CD4-positive, alpha-beta T cell treated with Interleukin-4 for 4 hours (primary cell): Measurements from ENCODE around the gene MYO1D.

Experiments
- DNase-seq: peaks from one replicate; pipeline ENCODE4 v3.0.0-alpha.2; 2020

The MYO1D gene

DNA sequence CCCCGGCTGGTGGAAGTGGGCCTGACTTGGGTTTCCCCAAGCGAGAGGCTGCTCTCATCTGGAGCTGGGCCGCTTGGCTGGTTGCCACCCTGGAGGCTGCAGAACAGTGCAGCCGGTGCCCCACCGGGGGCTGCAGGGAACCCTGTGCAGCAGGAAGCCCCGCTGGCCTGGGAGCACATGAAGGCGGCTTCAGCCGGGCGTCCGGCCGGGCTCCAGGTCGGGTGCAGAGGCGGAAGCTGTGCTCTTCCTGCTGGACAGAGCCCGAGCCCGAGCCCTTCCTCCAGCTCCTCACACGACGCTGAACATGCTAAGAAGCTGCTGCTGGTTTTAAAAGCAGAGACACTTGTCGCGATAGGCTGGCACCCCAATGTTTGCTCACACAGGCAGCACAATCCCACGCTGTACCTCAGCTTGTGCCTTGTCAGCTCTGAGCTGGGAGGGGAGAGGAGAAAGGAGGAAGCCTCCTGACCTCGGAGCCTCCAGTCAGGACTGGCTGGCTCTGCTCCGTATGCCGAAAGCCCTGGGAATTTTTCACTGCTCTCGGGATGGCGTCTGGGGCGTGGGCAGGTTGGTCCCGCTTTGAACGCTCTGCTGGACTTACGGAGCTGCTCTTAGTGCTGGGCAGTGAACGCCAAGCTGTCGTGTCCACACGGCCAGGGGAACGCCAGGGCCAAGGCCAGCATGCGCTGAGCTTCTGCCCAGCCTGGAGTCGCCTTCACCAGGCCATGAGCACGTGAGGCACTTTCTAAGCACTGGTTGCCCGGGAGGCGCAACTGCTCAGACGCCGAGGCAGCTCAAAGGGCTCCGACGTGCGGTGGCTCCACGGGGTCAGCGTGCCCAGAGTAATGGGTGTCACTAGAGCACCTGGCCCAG lies 381.3 kb downstream of the MYO1D start:
- DNase-seq, result no peak

DNA sequence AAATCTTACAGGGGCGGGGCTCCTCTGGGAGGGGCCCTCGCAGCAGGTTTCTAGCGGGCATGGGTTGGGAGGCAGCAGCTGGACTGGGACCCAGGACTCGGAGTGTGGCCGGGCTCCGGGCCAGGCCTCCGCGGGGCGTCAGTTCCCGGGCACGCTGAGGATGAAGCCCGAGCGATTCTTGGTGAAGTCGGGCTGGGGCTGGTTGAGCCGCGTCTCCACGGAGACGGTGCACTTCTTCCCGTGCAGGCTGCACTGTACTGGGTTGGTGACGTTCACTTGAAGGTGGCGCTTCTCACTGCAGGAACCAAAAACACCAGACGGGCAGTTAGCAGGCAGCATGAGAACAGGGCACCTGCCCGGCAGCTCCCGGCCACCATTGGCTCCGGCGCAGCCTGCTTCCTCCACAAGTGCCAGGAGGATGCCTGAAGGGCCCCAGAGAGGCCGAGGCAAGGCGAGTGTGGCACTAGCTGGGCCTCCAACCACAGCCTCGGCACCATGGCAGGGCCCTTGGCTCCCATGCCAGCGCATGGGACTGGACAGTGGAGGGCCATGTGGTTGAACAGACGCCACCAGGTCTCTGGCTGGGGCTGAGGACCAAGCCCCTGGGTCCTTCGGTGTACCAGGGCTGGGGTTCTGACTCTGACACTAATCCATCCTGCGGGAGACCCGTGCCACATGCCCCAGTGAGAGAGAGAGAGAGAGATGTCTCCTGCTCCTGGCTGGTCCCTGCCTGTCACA lies 382.1 kb downstream of the MYO1D start:
- DNase-seq, result no peak

DNA sequence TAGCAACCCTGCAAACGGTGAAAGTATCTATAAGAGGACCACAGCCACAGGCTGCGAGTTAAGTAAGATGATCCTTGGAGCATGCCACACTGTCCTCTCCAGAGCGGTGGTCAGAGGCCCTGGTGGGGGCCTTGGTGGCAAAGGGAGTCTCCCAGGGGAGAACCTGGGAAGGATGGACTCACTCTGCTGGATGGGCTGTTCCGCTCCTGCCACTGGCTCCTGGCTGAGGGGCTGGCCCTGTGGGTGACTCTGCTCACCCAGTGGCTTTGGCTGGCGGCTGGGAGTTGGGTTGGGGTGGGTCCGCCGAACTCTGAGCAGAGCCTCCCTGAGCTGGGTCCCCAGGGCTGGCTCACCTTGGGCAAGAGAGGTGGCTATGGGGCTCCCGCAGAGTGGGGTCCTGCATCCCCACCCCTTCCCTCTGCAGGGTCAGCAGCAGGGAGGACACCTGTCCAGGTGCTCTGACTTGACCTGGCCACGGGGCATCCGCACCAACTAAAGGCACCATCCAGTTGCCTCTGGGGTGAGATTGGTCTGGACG lies 382.9 kb downstream of the MYO1D start:
- no peak for DNase-seq

DNA sequence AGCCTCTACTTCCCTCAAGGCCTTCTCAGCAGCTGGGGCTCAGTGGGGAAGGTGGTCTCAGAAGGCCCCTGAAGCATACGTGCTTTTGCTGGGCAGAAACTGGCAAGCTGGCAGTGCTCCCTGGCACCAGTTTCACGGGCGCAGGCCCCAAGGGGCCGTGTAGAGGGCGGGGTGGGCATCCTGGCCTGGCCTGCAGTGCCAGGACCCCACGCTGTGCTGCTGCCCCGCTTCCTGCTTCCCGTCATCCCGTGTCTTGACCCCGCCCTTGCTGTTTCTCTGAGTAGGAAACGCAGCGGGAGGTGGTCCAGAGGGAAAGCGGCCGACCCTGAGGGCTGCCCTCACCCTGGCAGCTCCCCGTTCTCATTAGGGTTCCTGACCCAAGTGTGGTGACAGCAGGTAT lies 383.4 kb downstream of the MYO1D start:
- DNase-seq, result no peak

DNA sequence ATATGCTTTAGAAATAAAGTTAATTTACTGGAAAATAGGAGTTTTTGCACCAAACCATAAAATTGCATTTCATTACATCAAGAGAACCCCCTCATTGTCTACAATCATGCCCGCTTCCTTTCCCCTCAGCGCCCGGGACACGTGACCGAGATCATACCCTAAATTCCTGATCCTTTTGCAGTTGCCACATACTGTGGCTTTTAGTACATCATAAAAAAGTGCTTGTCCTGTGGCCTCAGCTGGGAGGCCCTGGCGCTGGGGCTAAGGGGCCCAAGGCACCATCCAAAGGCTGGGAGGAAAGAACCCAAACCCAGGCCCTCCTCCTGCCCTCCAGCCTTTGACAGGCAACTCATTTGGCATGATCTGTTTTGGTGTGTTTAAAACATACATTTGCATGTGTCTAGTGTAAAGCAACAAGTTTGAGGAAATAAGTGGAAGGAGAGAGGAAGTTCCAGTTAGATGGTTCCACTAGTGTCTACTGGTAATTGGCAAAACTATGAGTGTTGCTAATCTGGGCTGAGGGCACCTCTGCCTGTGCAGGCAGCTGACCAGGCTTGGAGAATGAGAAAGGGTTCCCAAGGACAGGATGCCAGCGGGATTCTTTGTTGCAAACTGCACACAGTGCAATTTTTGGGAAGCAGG lies 384.2 kb downstream of the MYO1D start:
- no peak for DNase-seq

DNA sequence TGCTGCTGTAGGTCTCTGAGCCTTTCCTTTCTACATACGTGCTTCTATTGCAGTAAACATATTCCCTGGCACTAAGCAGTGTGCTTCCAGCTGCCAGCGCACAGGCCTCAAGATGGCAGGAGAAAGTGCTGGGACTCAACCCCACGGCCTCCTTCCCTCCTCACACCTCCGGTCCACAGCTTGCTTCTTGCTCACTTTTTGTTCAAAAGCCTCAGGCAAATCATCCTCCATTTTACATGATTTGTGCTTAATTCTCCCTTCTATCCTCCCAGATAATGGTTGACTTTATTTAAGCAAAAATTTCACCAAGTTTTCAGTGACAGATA lies 384.7 kb downstream of the MYO1D start:
- no peak for DNase-seq

DNA sequence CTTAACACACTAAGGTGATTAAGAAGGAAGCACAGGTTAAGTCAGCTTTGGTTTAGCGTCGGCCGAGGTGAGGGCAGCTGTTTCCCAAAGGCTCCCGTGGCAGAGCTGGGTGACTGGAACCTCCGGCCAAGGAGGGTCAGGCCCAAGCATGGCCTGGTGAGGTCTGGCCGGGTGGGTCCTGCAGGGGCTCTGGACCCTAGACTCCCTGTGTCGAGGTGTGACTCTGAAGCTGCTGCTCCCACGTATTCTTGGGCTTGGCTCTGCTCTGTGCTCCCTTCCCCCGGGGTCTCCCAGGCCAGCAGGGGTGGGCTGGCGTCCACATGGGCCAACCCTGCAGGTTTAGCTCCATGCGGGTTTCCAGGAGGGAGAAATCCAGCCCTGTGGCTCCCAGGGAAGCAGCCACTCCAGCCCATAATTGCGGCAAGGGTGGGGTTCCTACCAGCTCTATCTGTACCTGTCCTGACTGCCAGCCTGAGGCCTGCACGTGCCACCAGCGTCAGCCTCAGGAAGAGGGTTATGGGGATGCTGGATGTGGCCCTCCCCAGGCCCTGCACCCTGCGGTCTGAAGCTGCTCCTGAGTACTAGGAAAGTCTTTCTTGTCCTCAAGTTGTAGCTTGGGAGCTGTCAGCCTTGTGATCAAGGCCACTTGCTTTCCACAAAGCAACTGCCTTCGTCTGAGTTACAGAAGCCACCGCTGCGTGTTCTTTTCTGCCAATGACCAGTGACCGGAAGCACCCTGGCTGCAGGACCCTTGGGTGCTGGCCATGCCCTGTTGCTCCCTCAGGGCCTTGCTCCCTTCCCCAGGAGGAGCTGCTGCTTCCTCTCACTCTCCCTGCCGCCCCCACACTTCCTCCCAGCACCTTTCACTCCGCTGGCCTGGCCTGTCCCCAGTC lies 385.3 kb downstream of the MYO1D start:
- no peak for DNase-seq

DNA sequence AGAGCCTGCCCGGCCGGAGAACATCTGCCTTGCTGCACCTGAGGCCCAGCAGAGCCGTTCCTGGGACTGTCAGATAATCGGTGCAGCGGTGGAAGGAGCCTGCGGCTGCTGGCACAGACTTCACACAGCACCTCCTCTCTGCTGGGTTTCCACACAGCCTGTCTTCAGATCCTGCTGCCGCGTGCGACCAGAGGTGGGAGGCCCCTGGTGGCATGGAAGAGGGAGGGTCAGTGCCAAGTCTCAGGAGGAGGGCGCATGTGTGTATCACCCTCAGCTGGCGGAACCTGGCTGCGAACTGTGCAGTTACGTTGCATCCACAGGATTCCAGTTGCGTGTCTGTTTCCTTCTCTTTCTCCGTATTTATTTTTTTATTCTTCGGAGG lies 386.8 kb downstream of the MYO1D start:
- DNase-seq, result peak; percentile 15

DNA sequence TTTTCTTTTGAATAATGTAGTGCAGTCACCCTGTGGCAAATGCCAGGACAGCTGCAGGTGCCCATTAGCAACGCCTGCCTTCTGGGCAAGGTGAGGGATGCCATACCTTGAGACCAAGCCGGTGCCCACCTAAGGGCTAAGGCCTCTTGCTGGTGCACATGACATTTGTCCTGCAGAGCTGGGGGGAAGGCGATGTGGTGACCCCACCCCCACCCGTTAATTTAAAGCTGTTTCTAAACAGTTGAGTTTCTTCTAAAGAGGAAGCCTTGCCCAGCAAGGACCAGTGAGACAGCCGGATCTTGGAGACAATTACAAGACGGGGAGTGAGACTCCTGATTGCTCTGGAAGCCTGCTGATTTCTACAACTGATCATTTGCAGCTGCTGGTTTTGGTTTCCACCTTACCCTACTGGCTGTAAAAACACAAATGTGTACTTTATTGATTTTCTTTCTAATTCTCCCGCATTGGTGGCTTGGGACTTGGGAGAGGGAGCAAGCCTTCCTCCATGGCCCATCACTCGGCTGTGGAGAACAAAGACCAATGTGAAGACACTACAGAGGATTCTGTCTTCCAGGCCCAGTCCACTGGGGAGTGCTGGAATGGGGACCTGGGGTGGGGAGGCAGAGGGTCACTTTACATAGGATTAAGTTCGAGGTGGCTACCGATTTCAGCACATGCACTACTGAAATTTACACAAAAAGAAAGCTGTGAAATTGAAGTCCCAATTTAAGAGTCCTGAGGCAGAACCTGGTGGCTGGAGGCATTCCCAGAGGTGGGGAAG lies 387.4 kb downstream of the MYO1D start:
- no peak for DNase-seq

DNA sequence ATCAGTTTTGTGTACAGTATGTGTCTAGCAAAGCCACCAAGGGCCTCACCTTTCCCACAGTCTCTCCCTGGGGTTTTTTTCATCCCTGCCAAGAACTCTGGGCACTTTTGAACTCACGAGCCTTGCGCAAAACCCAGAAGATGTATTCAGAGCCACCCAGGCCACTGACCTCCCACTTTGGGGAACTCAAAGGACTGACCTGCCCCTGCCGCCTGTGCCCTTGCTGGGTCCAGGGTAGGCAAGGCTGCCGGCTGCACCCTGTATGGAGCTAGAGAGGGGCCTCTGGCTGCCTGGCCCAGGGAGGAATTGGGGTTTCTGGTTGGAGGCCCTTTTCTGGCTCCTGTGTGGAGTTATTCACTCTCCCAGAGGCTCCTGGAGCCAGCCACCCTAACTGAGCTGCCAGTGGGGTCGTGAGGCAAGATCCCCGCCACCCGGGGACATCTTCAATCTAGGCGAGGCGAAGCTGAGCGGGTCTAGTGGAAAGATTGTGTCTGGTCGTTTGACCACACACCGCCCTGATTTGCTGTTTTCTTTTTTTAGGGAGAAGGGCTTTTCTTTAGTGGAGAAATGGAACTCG lies 388.2 kb downstream of the MYO1D start:
- DNase-seq, result no peak

DNA sequence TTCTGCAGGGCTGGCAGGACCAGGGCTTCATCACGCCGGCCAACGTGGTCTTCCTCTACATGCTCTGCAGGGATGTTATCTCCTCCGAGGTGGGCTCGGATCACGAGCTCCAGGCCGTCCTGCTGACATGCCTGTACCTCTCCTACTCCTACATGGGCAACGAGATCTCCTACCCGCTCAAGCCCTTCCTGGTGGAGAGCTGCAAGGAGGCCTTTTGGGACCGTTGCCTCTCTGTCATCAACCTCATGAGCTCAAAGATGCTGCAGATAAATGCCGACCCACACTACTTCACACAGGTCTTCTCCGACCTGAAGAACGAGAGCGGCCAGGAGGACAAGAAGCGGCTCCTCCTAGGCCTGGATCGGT lies 388.8 kb downstream of the MYO1D start:
- no peak for DNase-seq

DNA sequence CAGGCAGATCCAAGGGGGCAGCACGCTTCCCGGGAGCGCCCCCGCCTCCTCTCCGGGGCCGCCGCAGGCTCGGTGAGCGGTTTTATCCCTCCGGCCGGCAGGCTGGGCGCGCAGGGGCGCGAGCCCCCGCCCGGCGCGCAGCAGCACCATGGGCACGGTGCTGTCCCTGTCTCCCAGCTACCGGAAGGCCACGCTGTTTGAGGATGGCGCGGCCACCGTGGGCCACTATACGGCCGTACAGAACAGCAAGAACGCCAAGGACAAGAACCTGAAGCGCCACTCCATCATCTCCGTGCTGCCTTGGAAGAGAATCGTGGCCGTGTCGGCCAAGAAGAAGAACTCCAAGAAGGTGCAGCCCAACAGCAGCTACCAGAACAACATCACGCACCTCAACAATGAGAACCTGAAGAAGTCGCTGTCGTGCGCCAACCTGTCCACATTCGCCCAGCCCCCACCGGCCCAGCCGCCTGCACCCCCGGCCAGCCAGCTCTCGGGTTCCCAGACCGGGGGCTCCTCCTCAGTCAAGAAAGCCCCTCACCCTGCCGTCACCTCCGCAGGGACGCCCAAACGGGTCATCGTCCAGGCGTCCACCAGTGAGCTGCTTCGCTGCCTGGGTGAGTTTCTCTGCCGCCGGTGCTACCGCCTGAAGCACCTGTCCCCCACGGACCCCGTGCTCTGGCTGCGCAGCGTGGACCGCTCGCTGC lies 389.3 kb downstream of the MYO1D start:
- peak; percentile 21 for DNase-seq

DNA sequence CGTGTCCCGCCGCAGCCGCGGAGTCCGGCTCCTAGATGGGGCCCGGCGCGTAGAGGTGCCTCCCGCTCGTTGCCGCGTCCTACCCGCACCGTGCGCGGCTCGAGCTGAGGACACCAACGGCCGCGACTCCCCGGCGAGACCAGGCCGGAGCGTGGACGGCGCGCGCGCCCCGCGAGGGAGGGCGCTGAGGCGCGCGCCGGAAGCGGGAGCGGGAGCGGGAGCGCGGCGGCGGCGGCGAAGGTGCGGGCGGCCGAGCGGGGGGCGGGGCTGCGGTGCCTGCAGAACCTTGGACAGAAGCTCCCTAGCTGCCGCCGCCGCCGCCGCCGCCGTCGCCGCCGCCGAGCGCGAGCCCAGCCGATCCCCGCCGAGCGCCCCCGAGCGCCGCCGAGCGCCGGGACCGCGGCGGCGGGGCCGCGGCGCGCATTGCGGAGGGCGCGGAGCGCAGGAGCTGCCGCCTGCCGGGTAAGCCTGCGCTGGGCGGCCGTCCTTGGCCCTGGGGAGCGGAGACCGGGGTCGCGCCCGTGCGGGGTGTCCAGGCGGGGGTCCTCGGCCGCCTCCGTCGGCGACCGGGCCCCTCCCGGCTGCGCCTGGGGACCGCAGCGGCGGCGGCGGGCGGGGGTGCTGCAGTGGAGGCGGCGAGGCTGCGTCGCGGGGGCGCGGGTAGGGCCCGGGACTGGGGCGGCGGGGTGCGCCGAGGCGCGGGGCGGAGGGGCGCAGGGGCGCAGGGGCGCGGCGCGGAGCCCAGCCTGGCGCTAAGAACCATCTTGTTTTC lies 390.0 kb downstream of the MYO1D start, which contains the start of gene CDK5R1:
Gene CDK5R1 (plus strand): TSS at position 293 of the 772 bp plus-strand sequence. CDS start 628 bp downstream, outside the sequence.
- DNase-seq, result peak; percentile 65

DNA sequence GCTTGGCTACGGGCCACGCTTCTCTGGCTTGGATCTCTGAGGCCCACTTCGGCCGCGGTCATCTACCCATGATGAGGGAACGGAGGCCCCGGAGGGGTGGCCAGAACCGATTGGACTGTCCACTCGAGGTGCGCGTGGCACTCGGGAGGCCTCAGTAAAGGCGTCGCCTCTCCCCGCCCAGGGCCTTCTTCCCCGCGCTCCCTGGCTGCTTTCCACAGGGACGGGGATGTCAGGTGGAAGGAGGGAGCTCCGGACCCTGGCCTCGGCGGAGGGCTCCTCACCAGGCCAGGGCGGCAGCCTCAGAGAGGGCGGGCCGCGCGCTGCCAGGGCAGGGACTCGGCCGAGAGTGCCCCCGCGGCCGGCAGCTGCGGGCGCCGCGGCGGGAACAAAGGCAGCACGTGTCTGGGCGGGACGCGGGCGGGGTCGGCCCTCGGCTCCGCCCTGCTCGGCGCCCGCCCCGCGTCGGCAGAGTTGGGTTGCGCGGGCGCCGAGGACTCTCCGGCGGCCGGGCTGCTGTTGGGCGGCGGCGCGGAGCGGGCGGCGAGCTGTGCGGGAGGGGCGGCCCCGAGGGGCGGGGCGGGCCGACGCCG lies 390.7 kb downstream of the MYO1D start:
- peak; percentile 59 for DNase-seq

DNA sequence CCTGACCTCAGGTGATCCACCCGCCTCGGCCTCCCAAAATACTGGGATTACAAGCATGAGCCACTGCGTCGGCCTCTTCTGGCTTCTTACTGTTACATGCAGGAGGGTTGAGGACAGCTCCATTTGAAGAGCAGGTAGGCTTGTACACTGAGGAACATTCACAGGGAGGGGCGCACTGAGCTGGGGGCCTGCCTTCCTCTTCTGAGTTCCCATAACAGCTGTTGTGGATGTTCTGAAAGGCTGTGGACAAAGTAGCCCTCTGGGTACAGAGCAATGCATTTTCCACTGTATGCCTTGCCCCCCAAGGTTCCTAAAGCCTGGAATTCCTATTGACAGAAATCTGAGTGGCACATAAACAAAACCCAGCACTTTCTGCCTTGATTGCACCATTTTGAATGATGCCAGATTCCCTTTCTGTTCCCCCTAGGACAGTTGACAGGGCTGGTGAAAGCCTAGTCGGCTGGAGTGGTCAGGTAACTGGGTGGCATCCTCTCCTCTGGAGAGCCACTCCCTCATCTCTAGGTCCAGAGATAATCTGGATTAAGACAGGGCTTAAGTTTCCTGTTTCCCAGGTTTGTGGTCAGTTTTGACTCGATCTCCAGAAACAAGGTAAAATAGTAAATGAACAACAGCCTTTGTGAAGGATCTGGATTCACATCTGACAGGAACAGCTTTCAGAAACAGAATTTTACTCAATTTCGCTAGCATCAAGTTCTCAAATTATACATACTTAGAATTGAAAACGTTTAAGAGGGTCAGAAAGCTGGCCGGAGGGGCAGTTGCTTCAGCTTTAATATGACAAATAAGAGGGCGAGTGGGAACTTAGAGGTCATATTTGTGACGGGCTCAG lies 391.4 kb downstream of the MYO1D start:
- DNase-seq, result no peak

DNA sequence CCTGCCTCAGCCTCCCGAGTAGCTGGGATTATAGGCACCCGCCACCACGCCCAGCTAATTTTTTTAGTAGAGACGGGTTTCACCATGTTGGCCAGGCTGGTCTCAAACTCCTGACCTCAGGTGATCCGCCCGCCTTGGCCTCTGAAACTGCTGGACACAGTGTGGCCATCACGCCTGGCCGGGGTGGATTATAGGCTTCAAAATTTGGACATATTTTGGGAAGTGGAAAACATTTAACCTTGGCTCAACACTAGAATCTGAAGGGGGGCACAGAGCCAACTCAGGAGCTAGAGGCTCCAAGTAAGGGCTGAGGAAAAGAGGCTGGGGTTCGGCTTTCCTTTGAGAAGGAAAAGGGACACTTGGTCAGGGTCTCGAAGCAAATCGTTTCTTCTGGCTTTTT lies 392.3 kb downstream of the MYO1D start:
- no peak for DNase-seq

DNA sequence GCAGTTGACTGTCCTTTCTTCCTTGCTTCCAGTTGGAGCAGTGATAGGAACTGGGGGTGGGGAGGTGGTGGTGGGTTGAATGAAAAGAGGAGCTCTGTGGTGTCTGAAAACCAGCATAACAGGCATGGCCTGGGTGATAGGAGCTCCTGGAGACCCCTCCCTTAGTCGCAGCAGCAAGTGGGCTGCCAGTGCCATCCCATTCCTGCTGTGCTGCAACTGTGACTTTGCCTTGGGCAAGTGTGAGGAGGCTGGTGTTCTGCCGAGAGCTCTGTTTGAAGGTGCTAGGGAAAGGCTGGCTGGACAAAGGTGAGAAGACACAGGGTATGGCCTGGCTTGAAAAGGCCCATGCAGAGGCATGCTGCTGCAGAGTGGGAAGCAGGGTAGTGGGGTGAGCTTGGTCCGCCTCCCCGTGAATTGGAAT lies 392.9 kb downstream of the MYO1D start:
- DNase-seq, result no peak

DNA sequence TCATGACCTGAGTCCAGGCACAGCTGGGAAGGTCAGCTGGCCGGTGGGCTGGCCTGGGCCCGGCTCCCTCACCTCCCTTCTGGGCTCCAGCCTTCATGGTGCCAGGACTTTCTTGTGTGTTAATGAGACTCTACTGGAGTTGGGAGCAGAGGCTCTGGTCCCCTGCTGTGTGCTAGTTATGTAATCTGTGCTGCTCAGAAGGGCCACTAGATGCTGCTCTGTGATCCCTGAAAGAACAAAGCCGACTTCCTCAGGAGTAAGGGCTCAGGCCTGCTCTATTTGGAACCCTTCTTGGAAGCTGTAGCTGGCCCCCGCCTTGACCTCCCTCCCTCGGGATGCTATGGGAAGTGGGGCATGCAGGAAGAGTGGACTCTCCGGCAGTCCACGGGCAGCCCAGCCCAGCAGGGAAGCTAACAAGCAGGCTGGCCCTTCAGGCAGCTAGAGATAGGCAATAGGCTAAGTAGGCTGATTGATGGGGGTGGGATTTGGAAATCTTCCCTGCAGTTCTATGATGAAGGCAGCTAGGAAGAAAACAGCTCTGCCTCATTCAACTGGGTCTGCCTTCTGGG lies 393.4 kb downstream of the MYO1D start:
- peak; percentile 62 for DNase-seq
